Keratinocyte (primary cell): ENCODE results near the gene GRB10. TPM values are rescaled to one million over a fixed set of nuclear protein-coding genes. Genes with fewer than 3 reads are reported as not detected.

Source experiments
- DNase-seq: peaks from one replicate; pipeline ENCODE4 v3.0.0-alpha.2; 2011; ENCODE audit warnings: low read depth, missing footprints, low spot score
- FAIRE-seq: peaks from 2 replicates; lab custom pipeline; 2011; peaks lifted over from hg19 to GRCh38; lab: Jason Lieb, UNC
- H2AFZ ChIP-seq: 2 replicates; pipeline ENCODE4 v1.6.0; 2012; ENCODE audit warnings: low read length, control low read depth, inconsistent platforms; ENCODE audit not compliant: control insufficient read depth
- H3K27ac ChIP-seq: 2 replicates; pipeline ENCODE4 v1.5.1; 2011; ENCODE audit warnings: low read length; ENCODE audit not compliant: control insufficient read depth, insufficient read depth
- H3K27me3 ChIP-seq: 3 replicates; pipeline ENCODE4 v1.6.0; 2011; ENCODE audit warnings: low read length; ENCODE audit not compliant: control insufficient read depth, insufficient read depth; ENCODE audit errors: extremely low read depth
- H3K36me3 ChIP-seq, 2 experiments: 2 replicates in 1 of 2; 3 replicates in 1 of 2; pipeline ENCODE4 v1.5.1; 2011; ENCODE audit warnings: low read length in 2 of 2, mild to moderate bottlenecking in 1 of 2; ENCODE audit not compliant: control insufficient read depth in 2 of 2, insufficient read depth in 2 of 2; ENCODE audit errors: extremely low read depth in 1 of 2
- H3K4me1 ChIP-seq: 3 replicates; pipeline ENCODE4 v1.5.1; 2011; ENCODE audit warnings: low read length; ENCODE audit not compliant: control insufficient read depth, insufficient read depth; ENCODE audit errors: extremely low read depth
- H3K4me2 ChIP-seq: 3 replicates; pipeline ENCODE4 v1.6.0; 2011; ENCODE audit warnings: low read depth, low read length; ENCODE audit not compliant: control insufficient read depth, insufficient read depth; ENCODE audit errors: extremely low read depth
- H3K4me3 ChIP-seq, 3 experiments: fragments of 200-600 bp in 1 of 3; sonication (generic) in 1 of 3; 2 replicates in 2 of 3; 3 replicates in 1 of 3; pipeline ENCODE4 v1.5.1; 2011 to 2016; ENCODE audit warnings: low read length in 3 of 3, mild to moderate bottlenecking in 3 of 3, control low read depth in 2 of 3, inconsistent platforms in 1 of 3, low read depth in 1 of 3, mixed read lengths in 1 of 3, mixed run types in 1 of 3, moderate library complexity in 1 of 3; ENCODE audit not compliant: control insufficient read depth in 2 of 3, insufficient read depth in 2 of 3; ENCODE audit errors: extremely low read depth in 1 of 3
- H3K79me2 ChIP-seq: 2 replicates; pipeline ENCODE4 v1.6.0; 2012; ENCODE audit warnings: low read length; ENCODE audit not compliant: control insufficient read depth, insufficient read depth
- H3K9ac ChIP-seq: 3 replicates; pipeline ENCODE4 v1.6.0; 2011; ENCODE audit warnings: low read length; ENCODE audit not compliant: control insufficient read depth, insufficient read depth; ENCODE audit errors: extremely low read depth
- H3K9me1 ChIP-seq: 3 replicates; pipeline ENCODE4 v1.6.0; 2011; ENCODE audit warnings: low read length; ENCODE audit not compliant: control insufficient read depth, insufficient read depth; ENCODE audit errors: extremely low read depth
- H3K9me3 ChIP-seq: 2 replicates; pipeline ENCODE4 v1.5.1; 2012; ENCODE audit warnings: low read depth, low read length; ENCODE audit not compliant: control insufficient read depth
- H4K20me1 ChIP-seq: 3 replicates; pipeline ENCODE4 v1.6.0; 2011; ENCODE audit warnings: low read length; ENCODE audit not compliant: control insufficient read depth, insufficient read depth; ENCODE audit errors: extremely low read depth
- CTCF ChIP-seq, 3 experiments: IDR thresholded peaks in 1 of 3; conservative IDR thresholded peaks in 1 of 3; optimal IDR thresholded peaks in 1 of 3; 2 replicates in 2 of 3; 3 replicates in 1 of 3; pipeline versions ENCODE3 to v1.5.1; 2011; ENCODE audit warnings: low read length in 3 of 3, mild to moderate bottlenecking in 3 of 3, moderate library complexity in 2 of 3, control low read depth in 1 of 3, inconsistent platforms in 1 of 3; ENCODE audit not compliant: insufficient read depth in 2 of 3; ENCODE audit errors: extremely low read depth in 1 of 3
- EZH2 ChIP-seq: IDR thresholded peaks from one replicate; pipeline ENCODE4 v1.6.1; 2012; ENCODE audit warnings: inconsistent platforms, mild to moderate bottlenecking, low read length, moderate library complexity
- dilution Hi-C: fragments of 300-500 bp; cut with MboI; formaldehyde crosslinking; loops from one replicate; pipeline ENCODE4 v1.7.0; 2020; ENCODE audit warnings: low sequenced_read_pairs; ENCODE audit not compliant: extremely low pct_ligation_motif_present
- polyA plus RNA-seq, 5 experiments: library from polyadenylated mRNA; depleted of rRNA in 3 of 5; stranded (reverse) in 3 of 5; stranded (forward) in 1 of 5; unstranded in 1 of 5; fragments of >200 nt; gene quantifications; 1 replicate in 1 of 5; 2 replicates in 3 of 5; 3 replicates in 1 of 5; pipeline versions ENCODE4 v1.2.1 to v1.2.3, GENCODE V29; 2011 to 2012; ENCODE audit warnings: missing spikeins in 2 of 5, low read depth in 1 of 5, low replicate concordance in 1 of 5

Gene GRB10
- polyA plus RNA-seq, 1 donor (not counting 4 experiments of a cell fraction or from before 2014, with no cell fraction given), result 4.4 TPM

GRCh38 chr7:50622821-50623220 is 159.9 kb downstream of the GRB10 start:
- DNase-seq (no peak), FAIRE-seq (no peak)
- H3K9me3 ChIP-seq, result no peaks in the 10 kb centered on the region
- no peak overlapping the region for H3K9ac ChIP-seq
- H3K4me2 ChIP-seq, result no peak overlapping the region
- no peak overlapping the region for H3K27ac ChIP-seq
- no peaks in the 10 kb centered on the region for H3K27me3 ChIP-seq
- no peak overlapping the region for H2AFZ ChIP-seq
- no peaks in the 10 kb centered on the region for H3K36me3 ChIP-seq
- no peaks in the 10 kb centered on the region for H3K79me2 ChIP-seq
- H3K9me1 ChIP-seq, result no peaks in the 10 kb centered on the region
- H3K4me1 ChIP-seq, result no peaks in the 10 kb centered on the region
- TF ChIP-seq CTCF (optimal IDR thresholded peaks at IDR 0.05 in 1 of 3, IDR thresholded peaks at IDR 0.05 in 1 of 3, conservative IDR thresholded peaks at IDR 0.05 in 1 of 3; ENCODE audit: extremely low read depth in 1 of 3, insufficient read depth in 2 of 3, low read length in 3 of 3), result no peak
- no peak for TF ChIP-seq EZH2
- no peaks in the 10 kb centered on the region for H4K20me1 ChIP-seq
- dilution Hi-C loops, result no loop called here
- no peak overlapping the region for H3K4me3 ChIP-seq

- TF ChIP-seq CTCF (optimal IDR thresholded peaks at IDR 0.05 in 1 of 3, IDR thresholded peaks at IDR 0.05 in 1 of 3, conservative IDR thresholded peaks at IDR 0.05 in 1 of 3; ENCODE audit: extremely low read depth in 1 of 3, insufficient read depth in 2 of 3, low read length in 3 of 3), result no peak
- H4K20me1 ChIP-seq, result no peaks in the 10 kb centered on the region
- FAIRE-seq (no peak), DNase-seq (no peak)
- H3K9me3 ChIP-seq, result no peaks in the 10 kb centered on the region
- no peak overlapping the region for H3K4me3 ChIP-seq
- no peaks in the 10 kb centered on the region for H3K27me3 ChIP-seq
- H3K79me2 ChIP-seq, result no peaks in the 10 kb centered on the region
- no peaks in the 10 kb centered on the region for H3K9me1 ChIP-seq
- no peak overlapping the region for H3K9ac ChIP-seq
- dilution Hi-C loops, result no loop called here
- H2AFZ ChIP-seq, result no peak overlapping the region
- no peaks in the 10 kb centered on the region for H3K36me3 ChIP-seq
- no peaks in the 10 kb centered on the region for H3K4me1 ChIP-seq
- H3K4me2 ChIP-seq, result no peak overlapping the region
- no peak overlapping the region for H3K27ac ChIP-seq
Observed at GRCh38 chr7:50621973-50622490, 160.7 kb downstream of the GRB10 start.
